ENCODE measurements around the gene NFATC2. TPM values are rescaled to one million over a fixed set of nuclear protein-coding genes. Genes with fewer than 3 reads are reported as not detected.

The NFATC2 gene
- total RNA-seq, 2 experiments from 2014 or later: 44.3 to 45.2 TPM

DNA sequence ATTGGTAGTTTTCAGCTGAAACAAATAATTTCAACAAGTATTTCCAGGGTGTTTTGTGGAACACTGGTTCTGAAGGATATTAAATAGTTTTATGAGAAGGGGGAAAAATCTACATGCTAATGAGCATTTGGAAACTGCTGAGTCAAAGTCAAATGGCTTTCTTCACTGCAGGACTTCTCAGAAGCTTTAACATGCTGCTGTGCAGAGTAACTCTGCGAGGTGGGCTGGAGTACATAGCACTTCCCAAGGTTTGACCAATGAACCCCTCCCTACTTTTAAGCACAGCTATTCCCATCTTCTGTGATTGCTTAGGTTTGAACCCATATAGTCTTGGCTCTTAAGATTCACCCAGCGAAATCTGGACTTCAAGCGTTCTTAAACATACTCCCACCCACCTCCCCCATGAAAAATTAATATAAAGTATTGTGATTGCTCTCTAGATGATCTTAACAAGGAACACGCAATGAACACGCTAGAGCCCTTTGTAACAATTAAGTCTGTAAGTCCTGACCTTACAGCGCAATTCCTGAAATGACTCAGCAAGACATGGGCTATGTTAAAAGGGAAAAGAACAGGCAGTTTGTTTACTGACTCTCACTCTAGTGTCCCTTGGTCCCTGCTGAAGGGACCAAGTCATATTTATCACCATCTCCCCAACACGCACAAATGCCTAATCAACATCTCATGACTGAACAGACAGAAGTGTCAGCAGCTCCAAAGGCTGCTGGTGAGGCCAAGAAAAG is 105.2 kb downstream of the NFATC2 start:
- CTCF ChIA-PET: interaction anchor here (0.6 to 1.1 kb wide), 2 partner anchors 17 to 22 kb away, joined by 3 read pairs; no protein-coding TSS in a partner anchor
- POLR2A ChIA-PET: no interaction called here

DNA sequence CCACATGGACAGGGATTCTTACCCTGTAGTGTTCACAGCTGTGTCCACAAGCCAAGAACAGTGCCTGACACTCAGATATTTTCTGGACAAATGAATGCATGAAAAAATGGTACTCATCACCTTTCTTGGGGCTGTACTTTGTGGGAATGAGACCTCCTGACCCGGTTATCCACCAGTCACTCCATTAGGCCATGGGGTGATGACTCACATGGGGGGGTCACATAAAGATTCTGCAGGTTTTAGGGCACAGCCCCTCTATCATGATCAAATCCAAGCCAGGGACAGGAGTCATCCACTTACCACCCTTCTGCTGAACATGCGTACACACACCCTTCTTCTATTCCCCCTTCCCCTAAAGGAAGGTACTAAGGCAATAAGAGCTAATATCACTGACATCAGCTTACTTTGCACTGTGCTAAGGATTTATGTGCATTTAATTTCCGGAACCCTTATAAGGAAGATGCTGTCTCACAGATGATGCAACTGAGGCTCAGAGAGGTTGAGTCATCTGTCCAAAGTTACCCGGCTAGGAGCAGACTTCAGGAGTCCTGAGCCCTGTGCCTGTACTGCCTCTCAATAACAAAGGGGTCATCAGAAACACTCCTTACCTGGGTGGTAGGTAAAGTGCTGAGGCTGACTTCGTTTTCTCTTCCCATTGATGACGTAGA is 107.8 kb downstream of the NFATC2 start:
- ChIA-PET POLR2A (no interaction called here), CTCF (interaction anchor here (0.8 kb wide), 1 partner anchor 166 kb away, joined by 3 read pairs; no protein-coding TSS in a partner anchor)

DNA sequence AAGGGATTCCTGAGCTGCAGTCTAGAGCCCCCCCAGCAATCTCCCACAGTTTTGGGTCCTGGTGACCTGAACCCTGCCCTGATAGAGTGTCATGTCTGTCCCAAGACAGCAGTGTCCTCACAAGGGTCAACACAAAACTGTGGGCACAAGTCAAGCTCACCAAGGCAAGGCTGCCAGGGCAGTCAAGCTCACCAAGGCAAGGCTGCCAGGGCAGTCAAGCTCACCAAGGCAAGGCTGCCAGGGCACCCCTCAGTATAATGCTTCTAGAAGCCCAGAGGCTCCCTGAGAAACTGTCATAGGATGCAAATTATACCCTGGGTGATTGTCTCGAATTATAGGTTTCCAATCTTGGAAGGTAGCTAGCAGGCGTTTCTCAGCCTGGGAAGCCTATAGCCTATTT is 108.5 kb downstream of the NFATC2 start:
- ChIA-PET POLR2A (no interaction called here), CTCF (interaction anchor here (0.8 kb wide), 1 partner anchor 166 kb away, joined by 3 read pairs; no protein-coding TSS in a partner anchor)

DNA sequence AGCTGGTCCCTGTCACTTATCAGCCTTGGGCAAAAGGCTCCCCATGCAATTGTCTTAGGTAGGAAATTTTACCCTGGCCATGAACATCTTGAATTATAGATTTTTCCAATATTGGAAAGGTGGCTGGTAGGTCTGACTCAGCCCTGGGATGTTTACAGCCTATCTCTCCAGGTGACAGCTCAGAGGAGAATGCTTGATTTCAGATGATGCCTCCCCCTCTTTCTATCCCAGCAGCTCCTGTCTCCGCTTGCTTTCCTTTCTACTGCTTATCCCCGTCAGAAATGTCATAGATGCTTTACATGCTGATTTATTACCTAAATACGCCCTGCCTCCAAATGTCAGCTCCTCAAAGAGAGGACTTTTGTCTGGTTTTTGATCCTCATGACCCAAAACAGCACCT is 109.6 kb downstream of the NFATC2 start:
- POLR2A ChIA-PET: no interaction called here
- CTCF ChIA-PET: interaction anchor here (1.2 kb wide), 1 partner anchor 33 kb away, joined by 3 read pairs; no protein-coding TSS in a partner anchor

DNA sequence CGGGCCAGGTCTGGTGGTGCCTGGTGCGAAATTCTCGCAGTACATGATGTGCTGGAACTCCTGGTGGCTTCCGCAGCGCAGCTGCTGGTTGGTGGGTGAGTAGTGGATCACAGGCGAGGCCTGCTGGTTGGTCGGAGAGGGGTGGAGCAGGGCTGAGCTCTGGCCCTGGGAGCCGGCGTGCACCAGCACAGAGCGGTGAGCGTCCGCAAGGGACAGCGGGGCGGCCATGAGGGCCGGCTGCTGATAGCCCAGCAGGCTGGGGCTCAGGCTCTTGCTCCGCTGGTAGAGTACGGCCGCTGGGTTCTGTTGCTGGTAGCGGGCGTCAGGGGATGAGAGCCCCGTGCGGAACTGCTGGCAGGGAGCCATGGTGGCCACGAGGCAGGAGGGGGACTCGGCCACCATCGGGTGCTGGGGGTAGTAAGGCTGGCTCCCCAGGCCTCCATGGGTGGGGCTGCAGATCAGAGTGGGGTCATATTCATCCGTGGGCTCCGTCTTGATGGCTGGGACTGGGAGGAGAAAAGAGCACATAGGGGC is 110.2 kb downstream of the NFATC2 start:
- POLR2A ChIA-PET: interaction anchor here (0.6 kb wide), 1 partner anchor 82 kb away, joined by 3 read pairs; no protein-coding TSS in a partner anchor
- CTCF ChIA-PET: interaction anchor here (1.2 kb wide), 1 partner anchor 34 kb away, joined by 3 read pairs; no protein-coding TSS in a partner anchor

DNA sequence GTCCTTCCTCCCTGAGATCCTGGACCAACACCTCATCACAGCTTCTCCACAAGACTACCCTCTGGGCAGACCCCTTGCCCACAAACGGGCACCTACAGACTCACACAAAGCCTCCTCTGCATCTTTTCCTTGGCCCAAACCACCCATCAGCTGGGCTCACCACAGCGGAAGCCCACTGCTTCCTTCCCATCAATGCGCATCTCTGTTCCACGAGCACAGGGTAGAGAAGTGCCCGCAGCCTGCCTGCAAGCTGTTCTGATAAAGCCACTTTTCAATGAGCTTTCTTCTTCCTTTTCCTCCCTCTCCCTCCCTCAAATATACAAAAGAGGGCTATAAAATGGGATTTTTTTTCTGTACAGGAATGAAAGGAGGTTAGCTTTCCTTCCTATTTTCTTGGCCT is 111.2 kb downstream of the NFATC2 start:
- ChIA-PET POLR2A (no interaction called here), CTCF (no interaction called here)

DNA sequence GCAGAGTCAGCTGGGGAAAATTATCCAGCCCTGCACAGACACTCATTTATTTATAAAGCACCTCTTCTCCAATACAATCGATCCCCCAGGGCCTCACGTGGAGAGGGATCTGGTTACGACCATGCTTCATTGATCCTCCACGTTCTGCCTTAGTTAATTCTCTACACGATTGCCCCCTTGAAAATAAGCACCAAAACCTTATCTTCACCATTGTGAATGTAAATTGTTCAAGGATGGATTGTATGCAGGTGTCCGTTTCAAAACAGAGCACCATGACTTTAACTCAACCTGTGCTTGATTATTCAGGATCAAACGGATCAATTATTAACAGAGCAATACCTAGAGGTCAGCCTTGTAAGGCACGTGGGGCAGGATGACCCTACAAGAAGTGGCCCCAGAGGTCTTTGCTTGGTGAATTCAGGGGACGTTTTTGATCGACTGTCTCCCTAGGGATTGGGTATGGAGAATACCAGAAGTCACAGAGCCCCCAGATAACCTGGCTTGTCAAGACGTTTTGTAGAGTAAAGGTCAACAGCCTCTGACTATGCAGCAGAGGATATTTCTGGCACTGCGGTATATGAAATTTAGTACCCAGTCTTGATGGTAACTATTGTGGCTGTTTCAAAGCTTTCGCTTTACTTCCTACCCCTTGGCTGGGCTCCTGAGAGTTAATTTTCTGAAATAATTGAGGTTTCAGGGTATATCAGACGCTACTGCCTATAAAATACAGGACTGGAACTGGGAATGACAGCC is 112.1 kb downstream of the NFATC2 start:
- POLR2A ChIA-PET: no interaction called here
- CTCF ChIA-PET: no interaction called here

DNA sequence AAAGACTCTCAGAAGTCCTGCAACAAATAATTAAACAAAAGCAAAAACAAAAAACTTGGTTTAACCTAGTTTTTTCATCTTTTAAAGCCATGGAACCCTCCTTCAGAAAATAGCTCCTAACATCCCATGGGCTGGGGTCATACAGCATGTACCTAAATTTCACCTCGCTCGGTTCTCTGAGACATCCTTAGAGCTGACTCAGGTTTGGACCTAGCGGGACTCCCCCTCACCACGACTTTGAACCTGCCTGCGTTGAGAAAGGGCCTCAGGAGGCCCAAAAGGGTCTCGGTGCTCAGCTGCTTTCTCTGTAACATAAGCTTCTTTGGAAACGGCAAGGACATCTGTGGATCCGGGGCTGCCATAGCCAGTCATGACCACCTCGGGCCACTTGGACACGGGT is 112.8 kb downstream of the NFATC2 start:
- POLR2A ChIA-PET: no interaction called here
- CTCF ChIA-PET: no interaction called here

DNA sequence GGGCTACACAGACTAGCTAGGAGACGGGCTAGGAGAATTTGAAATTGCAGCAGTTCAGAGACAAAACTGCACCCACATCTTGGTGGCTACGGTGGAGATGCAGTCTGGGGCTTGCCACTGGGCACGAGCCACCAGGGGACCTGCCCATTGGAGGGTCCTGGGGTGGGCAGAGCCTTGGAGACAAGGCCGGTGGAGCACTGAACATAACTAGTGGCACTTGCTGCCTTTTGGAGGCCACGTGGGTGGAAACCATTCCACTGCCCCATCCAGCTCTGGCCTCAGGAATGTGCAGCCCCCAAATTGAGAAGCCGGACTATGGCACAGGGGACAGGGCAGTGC is 113.4 kb downstream of the NFATC2 start:
- POLR2A ChIA-PET: no interaction called here
- CTCF ChIA-PET: no interaction called here

DNA sequence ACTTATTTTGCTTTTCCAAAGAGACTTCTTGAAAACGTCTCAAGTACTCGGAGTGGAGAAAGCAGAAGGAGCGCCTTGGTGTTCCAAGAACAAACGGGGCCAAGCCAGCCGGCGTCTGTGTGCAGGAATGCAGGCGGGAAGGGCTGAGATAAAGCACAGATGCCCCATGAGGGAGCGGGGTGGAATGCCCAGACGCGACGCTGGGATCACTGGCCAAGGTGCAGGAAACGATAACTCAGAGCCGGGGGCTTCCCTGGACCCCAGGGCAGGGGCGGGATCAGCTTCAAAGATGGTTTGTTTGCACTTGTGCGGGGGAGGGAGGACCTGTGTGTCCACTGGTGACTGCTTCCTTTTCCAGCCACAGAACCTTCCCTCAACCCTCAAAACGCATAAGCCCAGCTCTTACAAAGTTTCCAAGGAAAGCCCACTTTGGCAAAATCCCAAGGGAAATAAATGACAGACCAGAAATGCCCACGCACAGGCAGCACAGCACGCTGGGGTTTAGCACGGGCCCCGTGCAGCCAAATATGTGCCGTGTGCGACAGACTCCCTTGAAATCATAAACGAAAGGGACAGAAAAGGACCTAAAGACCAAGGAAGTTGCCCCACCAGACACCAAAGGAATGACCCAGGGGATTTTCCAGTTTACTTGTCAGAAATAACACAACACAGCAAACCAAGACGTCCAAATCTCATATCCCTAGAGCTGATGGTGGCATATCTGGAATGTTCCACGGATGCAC is 113.9 kb downstream of the NFATC2 start:
- POLR2A ChIA-PET: no interaction called here

DNA sequence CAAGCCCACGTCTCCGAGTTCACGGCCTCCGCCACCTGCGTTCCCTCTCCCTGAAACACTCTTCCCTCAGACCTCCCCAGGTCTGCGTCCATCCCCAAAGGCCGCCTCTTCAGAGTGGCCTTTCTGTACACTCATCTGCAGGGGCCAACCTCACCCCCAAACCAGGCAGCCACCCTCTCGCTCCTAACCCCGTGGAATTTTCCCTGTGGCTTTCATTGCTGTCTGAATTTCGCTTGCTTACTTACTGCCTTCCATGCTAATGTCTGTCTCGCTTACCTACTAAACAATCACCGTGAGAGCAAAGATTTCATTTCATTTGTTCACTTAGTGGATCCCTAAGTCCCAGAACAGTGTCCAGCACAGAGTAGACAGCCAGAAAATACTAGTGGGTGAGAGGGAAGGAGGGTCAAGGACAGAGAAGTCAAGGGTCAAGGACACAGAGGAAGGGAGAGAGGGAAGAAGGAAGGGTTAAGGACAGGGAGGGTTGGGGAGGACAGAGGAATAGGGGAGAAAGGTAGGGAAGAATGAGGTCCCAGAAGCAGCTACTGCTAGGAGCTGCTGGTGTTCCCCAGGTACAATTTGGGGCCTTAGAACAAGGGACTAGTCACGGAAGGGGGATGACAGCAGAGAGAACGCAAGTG is 114.7 kb downstream of the NFATC2 start:
- ChIA-PET CTCF (interaction anchor here (0.6 to 0.9 kb wide), 2 partner anchors 12 to 14 kb away, joined by 3 read pairs; no protein-coding TSS in a partner anchor), POLR2A (interaction anchor here (0.9 kb wide), 1 partner anchor 107 kb away, joined by 3 read pairs; no protein-coding TSS in a partner anchor)

More for the DNA sequence above, 113.9 kb downstream of the NFATC2 start:
- CTCF ChIA-PET: no interaction called here

DNA sequence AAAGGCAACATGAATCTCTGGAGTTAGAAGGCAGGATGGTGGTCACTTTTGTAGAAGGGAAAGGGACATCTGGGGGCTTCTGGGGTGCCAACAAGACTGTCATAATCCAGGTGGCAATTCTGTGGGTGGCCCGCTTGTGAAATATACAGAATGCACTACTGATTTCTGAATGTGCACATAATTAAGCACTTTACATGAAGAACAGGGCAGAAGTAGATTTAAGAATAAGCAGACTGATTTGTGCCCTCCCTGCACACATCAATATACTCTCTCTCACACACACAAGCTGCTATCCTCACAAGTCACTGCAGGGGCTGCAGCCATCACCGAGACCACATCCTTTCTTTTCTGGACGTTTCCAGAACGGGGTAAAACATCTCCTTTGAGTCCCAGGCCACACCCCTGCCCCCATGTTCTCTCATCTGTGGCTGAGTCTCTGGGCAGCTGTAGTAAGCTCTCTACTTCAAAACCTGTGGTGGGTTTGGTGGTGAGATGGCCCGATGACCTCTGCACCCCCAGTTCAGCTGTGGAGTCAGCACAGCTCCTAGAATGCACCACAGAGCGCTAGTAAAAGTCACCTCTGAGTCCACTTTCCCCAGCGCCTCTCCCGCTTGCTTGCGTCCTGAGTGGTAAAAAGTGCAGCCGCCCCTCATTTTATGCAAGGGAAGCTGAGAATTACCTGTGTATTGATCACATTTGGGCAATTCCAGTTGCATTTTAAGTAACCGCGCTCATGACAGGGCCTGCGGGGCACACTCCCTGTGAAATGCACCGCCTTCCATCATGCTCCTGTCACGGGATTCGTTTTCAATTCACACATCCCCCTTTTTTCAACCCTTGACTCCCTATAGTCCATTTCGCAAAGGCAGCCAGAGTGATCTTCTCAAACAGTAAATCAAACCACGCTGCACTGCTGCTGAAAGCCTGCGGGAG is 115.5 kb downstream of the NFATC2 start:
- ChIA-PET POLR2A (interaction anchor here (0.9 kb wide), 1 partner anchor 108 kb away, joined by 3 read pairs; no protein-coding TSS in a partner anchor), CTCF (interaction anchor here (0.9 to 1.2 kb wide), 2 partner anchors 11 to 24 kb away, joined by 3 read pairs; no protein-coding TSS in a partner anchor)

DNA sequence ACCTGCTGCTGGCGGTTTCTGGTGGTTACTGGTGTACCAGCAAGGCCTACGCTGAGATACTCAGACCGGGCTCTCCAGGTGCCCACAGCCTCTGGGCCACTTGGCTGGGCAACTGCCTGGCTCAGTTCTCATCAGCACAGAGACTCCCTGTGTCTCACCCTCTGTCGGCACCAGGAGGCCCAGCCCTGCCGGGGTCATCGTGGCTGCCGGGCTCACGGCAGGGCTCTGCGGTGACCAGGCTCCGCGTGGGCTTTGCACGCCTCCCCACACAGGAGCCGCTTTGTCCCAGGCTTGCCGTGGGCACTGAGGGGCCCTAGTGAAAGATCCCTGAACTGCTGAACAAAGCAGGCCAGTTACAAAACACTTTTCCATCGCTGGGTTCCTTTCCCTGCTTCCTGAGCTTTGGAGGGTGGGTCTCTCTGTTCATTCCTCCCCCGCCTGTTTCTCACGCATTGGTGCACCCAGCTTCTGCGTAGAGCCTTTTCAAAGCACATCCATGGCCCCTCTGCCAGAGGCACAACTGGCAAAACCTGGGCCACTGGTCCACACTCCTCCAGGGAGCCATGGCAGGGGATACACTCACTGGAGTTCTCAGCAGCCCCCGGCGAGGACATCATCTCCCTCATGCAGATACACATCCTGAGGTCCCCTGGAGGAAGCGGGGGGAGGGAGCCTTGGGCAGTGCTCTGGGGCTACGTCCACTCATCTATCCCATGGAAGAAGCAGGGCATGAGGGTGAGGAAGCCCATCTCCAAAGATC is 117.0 kb downstream of the NFATC2 start:
- CTCF ChIA-PET: interaction anchor here (1.5 kb wide), 1 partner anchor 10 kb away, joined by 4 read pairs; no protein-coding TSS in a partner anchor
- POLR2A ChIA-PET: interaction anchor here (0.6 kb wide), 2 partner anchors 25 to 1613 kb away, joined by 3 read pairs; partner anchors contain the start of gene SLC9A8

DNA sequence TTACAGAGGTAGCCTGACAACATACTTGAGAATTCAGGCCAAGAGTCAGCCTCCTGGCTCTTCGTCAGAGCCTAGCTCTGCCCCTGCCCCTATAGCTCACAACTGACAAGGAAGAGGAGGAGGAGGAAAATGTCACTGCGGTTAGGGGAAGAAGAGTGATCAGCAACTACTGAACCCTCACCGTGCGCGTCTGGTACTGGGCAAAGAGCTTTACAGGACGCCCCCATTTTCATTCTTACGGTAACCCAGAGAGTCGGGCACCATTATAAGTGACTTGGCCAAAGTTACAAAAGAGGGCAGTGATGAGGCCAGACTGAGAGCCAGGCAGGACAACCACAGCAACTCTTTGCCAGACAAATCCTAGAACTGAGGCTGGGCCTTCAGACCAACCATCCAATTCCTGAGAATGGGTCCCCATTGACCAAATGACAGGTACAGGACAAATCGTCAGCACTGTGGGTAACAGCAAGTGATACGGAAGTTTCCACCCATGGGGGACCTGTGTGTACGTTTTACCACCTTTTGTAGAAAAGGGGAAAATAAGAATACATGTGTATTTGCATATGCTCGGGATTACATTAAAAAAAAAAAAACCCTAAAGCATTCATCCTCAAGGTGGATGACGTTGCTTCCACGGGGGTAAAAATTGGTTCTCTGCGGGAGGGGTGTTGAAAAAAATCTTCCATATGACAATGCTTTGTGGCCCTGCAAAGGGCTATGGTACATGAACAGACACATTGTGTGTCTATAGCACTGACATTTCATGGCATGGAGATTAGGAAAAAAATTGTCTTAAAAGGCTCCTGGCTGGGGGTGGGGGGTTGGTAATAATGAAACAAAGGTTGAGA is 118.0 kb downstream of the NFATC2 start:
- CTCF ChIA-PET: interaction anchor here (0.8 to 3.3 kb wide), 9 partner anchors 19 to 77 kb away, joined by 3 to 21 read pairs (median 3); no protein-coding TSS in a partner anchor
- POLR2A ChIA-PET: interaction anchor here (0.9 to 2.6 kb wide), 4 partner anchors 20 to 170 kb away, joined by 4 to 17 read pairs (median 10); no protein-coding TSS in a partner anchor

DNA sequence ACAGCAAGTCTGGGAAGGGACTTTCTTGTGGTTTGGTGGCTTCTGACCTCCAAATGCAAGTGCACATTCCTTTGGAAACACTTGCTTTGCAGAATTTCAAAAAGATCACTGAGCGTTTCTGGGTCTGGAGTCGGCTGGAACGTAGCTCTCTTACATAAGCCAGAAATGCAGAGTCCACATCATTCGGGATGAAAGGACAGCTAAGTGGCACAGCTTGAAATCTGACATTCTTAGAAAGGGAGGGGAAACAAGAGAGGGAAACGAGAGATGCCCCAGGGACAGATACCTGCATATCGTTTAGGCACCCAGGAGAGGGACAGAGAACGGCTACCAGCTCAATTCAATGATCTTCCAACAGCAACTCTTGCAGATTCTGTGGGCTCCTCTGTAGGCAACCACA is 118.7 kb downstream of the NFATC2 start:
- ChIA-PET POLR2A (interaction anchor here (0.7 to 2.6 kb wide), 10 partner anchors 19 to 207 kb away, joined by 3 to 17 read pairs (median 6); partner anchors contain the start of gene NFATC2), CTCF (interaction anchor here (0.7 to 3.3 kb wide), 12 partner anchors 19 to 478 kb away, joined by 3 to 21 read pairs (median 3); no protein-coding TSS in a partner anchor)
